GM19240 (cell line): ENCODE measurements around the gene MAML3.

Experiments
- DNase-seq: peaks from one replicate; pipeline ENCODE4 v3.0.0; 2011; ENCODE audit warnings: low spot score; ENCODE audit not compliant: insufficient read length

MAML3 gene

GRCh38 chr4:139902321-139903320 lies 251.4 kb downstream of the MAML3 start:
- no peak for DNase-seq

- DNase-seq: no peak
These were observed 252.3 kb downstream of the MAML3 start for GRCh38 chr4:139901531-139902320.

GRCh38 chr4:139900964-139901376 lies 253.0 kb downstream of the MAML3 start:
- no peak for DNase-seq

GRCh38 chr4:139899346-139899745 lies 254.6 kb downstream of the MAML3 start:
- DNase-seq: no peak

- DNase-seq: no peak
These were observed 255.7 kb downstream of the MAML3 start for GRCh38 chr4:139898293-139898692.

- DNase-seq: no peak
These were observed 257.8 kb downstream of the MAML3 start for GRCh38 chr4:139896091-139896604.

- no peak for DNase-seq
These were observed 260.2 kb downstream of the MAML3 start for GRCh38 chr4:139893801-139894200.

GRCh38 chr4:139892973-139893736 lies 260.8 kb downstream of the MAML3 start:
- DNase-seq: no peak

- DNase-seq: no peak
These were observed 263.2 kb downstream of the MAML3 start for GRCh38 chr4:139890816-139891215.

- DNase-seq: no peak
These were observed 264.1 kb downstream of the MAML3 start for GRCh38 chr4:139889901-139890300.

- DNase-seq: no peak
These were observed 264.7 kb downstream of the MAML3 start for GRCh38 chr4:139889264-139889663.

- DNase-seq: no peak
These were observed 265.8 kb downstream of the MAML3 start for GRCh38 chr4:139887962-139888735.

GRCh38 chr4:139887376-139887802 lies 266.6 kb downstream of the MAML3 start:
- DNase-seq: no peak

GRCh38 chr4:139886798-139887197 lies 267.2 kb downstream of the MAML3 start:
- DNase-seq: no peak

- no peak for DNase-seq
These were observed 269.5 kb downstream of the MAML3 start for GRCh38 chr4:139884438-139884837.

- DNase-seq: no peak
These were observed 273.1 kb downstream of the MAML3 start for GRCh38 chr4:139880841-139881240.

GRCh38 chr4:139878050-139878449 lies 275.9 kb downstream of the MAML3 start:
- DNase-seq: no peak

GRCh38 chr4:139876337-139876941 lies 277.5 kb downstream of the MAML3 start:
- no peak for DNase-seq

GRCh38 chr4:139875411-139875825 lies 278.6 kb downstream of the MAML3 start:
- no peak for DNase-seq
